Upper lobe of right lung (tissue), 1 donor: ENCODE results near the gene SBSN. TPM values are rescaled to one million over a fixed set of nuclear protein-coding genes. Genes with fewer than 3 reads are reported as not detected.

Experiments used
- ATAC-seq: fragments of 200-7000 bp; cut with Tn5 transposase; one replicate; pipeline ENCODE4 v1.9.1; 2020; ENCODE audit warnings: mild to moderate bottlenecking, moderate library complexity
- DNase-seq: peaks from one replicate; pipeline ENCODE4 v3.0.0-alpha.2; 2020
- H3K27ac ChIP-seq: fragments of 200-600 bp; one replicate; pipeline ENCODE4 v1.8.0; 2022
- H3K27me3 ChIP-seq: fragments of 200-600 bp; one replicate; pipeline ENCODE4 v1.8.0; 2022; ENCODE audit warnings: mild to moderate bottlenecking
- H3K36me3 ChIP-seq: fragments of 200-600 bp; one replicate; pipeline ENCODE4 v1.8.0; 2022
- H3K4me1 ChIP-seq: fragments of 200-600 bp; one replicate; pipeline ENCODE4 v1.8.0; 2022
- H3K4me3 ChIP-seq: fragments of 200-600 bp; one replicate; pipeline ENCODE4 v1.8.0; 2022; ENCODE audit warnings: mild to moderate bottlenecking
- H3K9me3 ChIP-seq: fragments of 200-600 bp; one replicate; pipeline ENCODE4 v1.8.0; 2022
- CTCF ChIP-seq: fragments of 200-600 bp; IDR thresholded peaks from one replicate; pipeline ENCODE4 v1.8.0; 2022; ENCODE audit warnings: antibody characterized with exemption
- intact Hi-C: fragments of 100-400 bp; cut with DNase I; formaldehyde crosslinking; loops from one replicate; pipeline ENCODE4 v1.11.0; 2022
- total RNA-seq: library from RNA; stranded (reverse); fragmentation: NEBNext Ultra II Directional; extraction: Animal tissue kit (Norgen Biotek cat#: 25700); gene quantifications from one replicate; pipeline ENCODE4 v1.2.1, GENCODE V29; 2021
- donor health status: DM: no; HTN: yes; CAD: no; lungs with severe emphysema.

Gene SBSN
- total RNA-seq, 1 donor from 2014 or later = not detected

- Histone ChIP-seq H3K4me1 (peaks cover 3% of the 10 kb centered on the region), H3K27ac (no peak overlapping the region), H3K4me3 (no peak overlapping the region), H3K27me3 (no peaks in the 10 kb centered on the region), H3K9me3 (no peaks in the 10 kb centered on the region), H3K36me3 (no peaks in the 10 kb centered on the region)
- intact Hi-C loops = loop anchor here (10.0 kb wide), 1 partner anchor 143 kb away; the partner anchor contains the start of gene FFAR3
- ATAC-seq (no peak), DNase-seq (no peak)
- TF ChIP-seq CTCF = no peak
Observed at GRCh38 chr19:35497406-35497805, 30.7 kb downstream of the SBSN start.

GRCh38 chr19:35495107-35496064, 32.7 kb downstream of the SBSN start:
- Histone ChIP-seq H3K4me3 (no peak overlapping the region), H3K27ac (no peak overlapping the region), H3K9me3 (no peaks in the 10 kb centered on the region), H3K36me3 (no peaks in the 10 kb centered on the region), H3K4me1 (peaks cover 3% of the 10 kb centered on the region), H3K27me3 (peaks cover 8% of the 10 kb centered on the region)
- intact Hi-C loops = loop anchor here (10.0 kb wide), 1 partner anchor 141 kb away; the partner anchor contains the start of gene FFAR3
- DNase-seq (peak; percentile 86), ATAC-seq (peak; percentile 98)
- TF ChIP-seq CTCF = peak; percentile 98

- intact Hi-C loops = loop anchor here (10.0 kb wide), 1 partner anchor 139 kb away; the partner anchor contains the start of gene FFAR3
- ATAC-seq = no peak
- TF ChIP-seq CTCF = no peak
- no peak for DNase-seq
- Histone ChIP-seq H3K36me3 (no peaks in the 10 kb centered on the region), H3K27me3 (peaks cover 8% of the 10 kb centered on the region), H3K4me1 (peaks cover 3% of the 10 kb centered on the region), H3K4me3 (no peak overlapping the region), H3K27ac (no peak overlapping the region), H3K9me3 (no peaks in the 10 kb centered on the region)
Observed at GRCh38 chr19:35493971-35494370, 34.1 kb downstream of the SBSN start.

- no peak for DNase-seq
- no peak for TF ChIP-seq CTCF
- Histone ChIP-seq H3K27me3 (peaks cover 8% of the 10 kb centered on the region), H3K4me3 (no peak overlapping the region), H3K27ac (no peak overlapping the region), H3K4me1 (peaks cover 3% of the 10 kb centered on the region), H3K9me3 (no peaks in the 10 kb centered on the region), H3K36me3 (no peaks in the 10 kb centered on the region)
- no peak for ATAC-seq
- intact Hi-C loops = loop anchor here (10.0 kb wide), 1 partner anchor 137 kb away; the partner anchor contains the start of gene FFAR3
Observed at GRCh38 chr19:35491836-35492360, 36.2 kb downstream of the SBSN start.

GRCh38 chr19:35490364-35490763, 37.7 kb downstream of the SBSN start, which contains the start of gene KRTDAP:
KRTDAP (minus strand) TSS chr19:35490464; CDS start chr19:35490442, 22 bp downstream.
- no peak for ATAC-seq
- no peak for TF ChIP-seq CTCF
- Histone ChIP-seq H3K9me3 (no peaks in the 10 kb centered on the region), H3K27me3 (peaks cover 8% of the 10 kb centered on the region), H3K36me3 (no peaks in the 10 kb centered on the region), H3K4me1 (peaks cover 3% of the 10 kb centered on the region), H3K4me3 (no peak within 1 kb of the TSS), H3K27ac (no peak within 1 kb of the TSS)
- DNase-seq = no peak
- intact Hi-C loops = loop anchor here (10.0 kb wide), 1 partner anchor 136 kb away; the partner anchor contains the start of gene FFAR3
